GM12872 (cell line): Measurements from ENCODE around the gene TTC8.

Source experiments
- TF ChIP-seq, protein P1 (sequence below): IDR thresholded peaks from 3 replicates; pipeline ENCODE4 v1.5.1; 2011; ENCODE audit warnings: low read depth, mild to moderate bottlenecking, low read length, moderate library complexity; ENCODE audit not compliant: insufficient read depth

TTC8 gene

DNA sequence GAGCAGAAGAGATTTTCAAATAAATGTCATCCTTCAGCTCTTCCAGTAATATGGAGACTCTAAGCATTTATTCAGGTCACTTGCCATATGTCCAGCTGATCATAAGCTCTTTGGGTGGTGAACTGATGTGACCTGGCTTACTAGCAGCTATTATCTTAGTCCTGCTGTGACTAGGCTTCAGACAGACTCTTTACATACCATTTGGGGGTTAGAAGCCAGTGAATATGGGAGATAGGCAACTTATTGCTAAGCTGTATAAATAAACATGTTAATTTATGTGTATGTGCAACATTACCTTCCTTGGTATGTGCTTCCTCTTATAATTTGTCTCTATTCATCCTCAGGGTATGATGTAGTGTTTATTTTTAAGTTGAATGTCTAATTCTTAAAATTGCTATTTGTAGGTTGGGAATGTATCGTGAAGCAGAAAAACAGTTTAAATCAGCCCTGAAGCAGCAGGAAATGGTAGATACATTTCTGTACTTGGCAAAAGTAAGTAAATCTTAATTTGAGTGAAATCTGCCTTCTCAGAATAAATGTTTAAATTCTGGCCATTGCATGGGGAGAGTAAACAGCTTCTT, 32.4 kb downstream of the TTC8 start:
- TF ChIP-seq, protein P1, sequence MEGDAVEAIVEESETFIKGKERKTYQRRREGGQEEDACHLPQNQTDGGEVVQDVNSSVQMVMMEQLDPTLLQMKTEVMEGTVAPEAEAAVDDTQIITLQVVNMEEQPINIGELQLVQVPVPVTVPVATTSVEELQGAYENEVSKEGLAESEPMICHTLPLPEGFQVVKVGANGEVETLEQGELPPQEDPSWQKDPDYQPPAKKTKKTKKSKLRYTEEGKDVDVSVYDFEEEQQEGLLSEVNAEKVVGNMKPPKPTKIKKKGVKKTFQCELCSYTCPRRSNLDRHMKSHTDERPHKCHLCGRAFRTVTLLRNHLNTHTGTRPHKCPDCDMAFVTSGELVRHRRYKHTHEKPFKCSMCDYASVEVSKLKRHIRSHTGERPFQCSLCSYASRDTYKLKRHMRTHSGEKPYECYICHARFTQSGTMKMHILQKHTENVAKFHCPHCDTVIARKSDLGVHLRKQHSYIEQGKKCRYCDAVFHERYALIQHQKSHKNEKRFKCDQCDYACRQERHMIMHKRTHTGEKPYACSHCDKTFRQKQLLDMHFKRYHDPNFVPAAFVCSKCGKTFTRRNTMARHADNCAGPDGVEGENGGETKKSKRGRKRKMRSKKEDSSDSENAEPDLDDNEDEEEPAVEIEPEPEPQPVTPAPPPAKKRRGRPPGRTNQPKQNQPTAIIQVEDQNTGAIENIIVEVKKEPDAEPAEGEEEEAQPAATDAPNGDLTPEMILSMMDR = no peak

DNA sequence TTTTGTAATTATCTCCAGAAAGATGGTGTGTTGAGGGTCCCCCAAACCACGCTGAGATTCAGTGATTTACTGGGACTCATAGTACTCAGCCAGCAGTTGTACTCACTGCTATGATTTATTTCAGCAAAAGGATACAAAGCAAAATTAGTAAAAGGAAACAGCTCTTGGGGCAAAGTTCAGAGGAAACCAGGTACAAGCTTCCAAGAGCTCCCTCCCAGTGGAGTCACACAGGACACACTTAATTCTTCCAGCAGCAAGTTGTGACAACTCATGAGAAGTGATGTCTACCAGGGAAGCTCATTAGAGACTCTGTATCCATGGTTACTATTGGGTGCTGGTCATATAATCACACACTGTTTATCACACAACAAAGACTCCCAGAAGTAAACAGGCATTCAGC, 38.7 kb downstream of the TTC8 start:
- TF ChIP-seq, protein P1 = no peak

GRCh38 chr14:88864198-88864597, 39.7 kb downstream of the TTC8 start:
- TF ChIP-seq, protein P1 = no peak

DNA sequence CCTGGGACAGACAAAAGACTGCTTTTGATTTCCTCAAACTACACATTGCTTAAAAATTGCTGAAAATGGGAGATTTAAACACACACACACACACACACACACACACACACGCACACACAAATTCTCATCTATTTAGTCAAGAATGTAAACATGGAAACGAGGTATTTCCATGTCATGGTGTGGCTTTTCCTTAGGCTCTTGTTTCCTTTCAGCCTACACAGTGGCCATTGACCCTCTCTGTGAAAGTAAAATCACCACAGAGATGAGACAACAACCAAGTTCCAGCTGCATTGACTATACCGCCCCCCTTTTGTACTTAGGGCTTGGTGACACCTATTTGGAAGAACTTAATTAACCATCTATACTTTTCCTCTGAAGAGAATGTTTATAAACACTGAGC, 41.9 kb downstream of the TTC8 start:
- TF ChIP-seq, protein P1 = no peak

DNA sequence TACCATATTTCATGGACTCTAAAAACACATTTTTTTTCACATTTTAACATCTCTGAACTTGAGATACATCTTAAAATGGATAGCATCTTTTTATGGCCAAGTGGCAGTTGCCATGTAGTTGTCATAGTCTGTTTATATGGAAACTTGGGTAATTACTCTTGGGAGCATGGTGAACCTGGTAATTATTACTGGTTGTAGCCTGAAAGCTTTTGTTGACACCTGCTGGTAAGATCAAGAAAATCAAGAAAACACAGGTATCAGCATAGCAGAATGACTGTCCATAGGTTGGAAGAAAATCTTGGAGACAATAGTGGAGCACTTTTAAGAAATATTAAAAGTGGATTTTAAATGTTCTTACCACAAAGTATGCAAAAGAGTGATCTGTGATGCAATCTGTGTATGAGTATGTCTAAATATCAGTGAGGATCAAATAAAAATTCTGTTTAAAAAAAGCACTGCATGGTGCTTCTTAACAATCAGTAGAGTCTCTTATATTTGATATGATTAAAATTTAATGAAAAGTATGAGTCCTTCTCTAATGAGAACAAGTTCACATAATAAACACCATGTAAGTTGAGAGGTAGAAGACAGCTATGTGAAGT, 44.2 kb downstream of the TTC8 start:
- TF ChIP-seq, protein P1 = peak; percentile 25; the same call in 1 of the 3 replicates

DNA sequence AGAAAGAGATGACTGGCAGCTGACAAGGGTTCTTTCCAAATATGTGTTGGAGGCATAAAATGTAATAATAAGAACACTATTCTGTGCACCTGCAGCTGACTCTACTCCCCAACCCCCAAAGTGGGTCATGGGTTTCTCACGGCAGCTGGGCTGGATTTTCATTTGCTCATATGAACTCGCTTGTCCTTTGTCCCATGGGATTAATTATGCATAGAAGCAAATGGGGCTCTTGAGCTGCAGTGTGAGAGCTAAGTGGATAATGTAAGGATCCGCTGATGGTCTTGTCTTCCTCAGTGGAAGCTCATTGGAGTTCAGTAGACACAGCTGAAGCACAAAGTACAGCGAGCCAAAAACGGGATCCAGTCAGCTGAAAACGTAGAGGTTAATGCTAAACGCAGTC, 46.3 kb downstream of the TTC8 start:
- TF ChIP-seq, protein P1 = no peak

GRCh38 chr14:88871429-88871828, 47.0 kb downstream of the TTC8 start:
- TF ChIP-seq, protein P1 = no peak
